Right renal cortex interstitium (tissue), 3 donors: ENCODE results near the gene ENPEP. TPM values are rescaled to one million over a fixed set of nuclear protein-coding genes. Genes with fewer than 3 reads are reported as not detected.
A peak's percentile ranks its signal among the peaks of the same experiment; 100 is the strongest.
"Not testable (repeated sequence)": the region's sequence is repeated elsewhere in the genome, so short reads cannot be mapped to it uniquely, and the experiment has no call there.

ENCODE experiments used
- DNase-seq, 3 donors: peaks; one replicate each; pipeline ENCODE4 v3.0.0-alpha.2; 2013; ENCODE audit warnings: low read depth in 3 of 3, low spot score in 2 of 3
- polyA plus RNA-seq, 3 donors: library from polyadenylated mRNA; unstranded; fragments of 120-200 nt; gene quantifications; one replicate each; pipeline ENCODE4 v1.2.1, GENCODE V29; 2013; ENCODE audit not compliant: insufficient read length in 3 of 3

ENPEP gene
- polyA plus RNA-seq, 3 donors = 200 to 235 (median 220) TPM

- no peak for DNase-seq
Observed at GRCh38 chr4:110483516-110483915, 7.6 kb downstream of the ENPEP start.

- DNase-seq = no peak
Observed at GRCh38 chr4:110484029-110484428, 8.1 kb downstream of the ENPEP start.

DNA sequence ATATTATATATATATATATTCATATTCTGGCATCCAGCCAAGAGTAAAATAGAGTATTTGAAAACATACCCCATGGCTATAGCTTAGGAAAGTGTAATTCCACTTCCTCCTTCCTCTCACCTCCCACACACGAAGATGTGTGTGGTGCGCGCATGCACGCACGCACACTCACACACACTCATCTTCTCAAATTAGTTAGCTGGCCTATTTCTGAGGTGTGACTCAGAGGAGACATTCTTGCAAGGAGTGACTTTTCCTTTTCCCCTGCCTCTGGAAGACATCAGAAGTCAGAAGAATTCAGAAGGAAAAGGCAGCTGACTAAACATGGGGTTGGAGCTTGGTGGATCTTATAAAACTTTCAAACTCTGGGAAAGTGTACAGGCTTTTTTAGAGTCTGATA, 8.8 kb downstream of the ENPEP start:
- no peak for DNase-seq

DNA sequence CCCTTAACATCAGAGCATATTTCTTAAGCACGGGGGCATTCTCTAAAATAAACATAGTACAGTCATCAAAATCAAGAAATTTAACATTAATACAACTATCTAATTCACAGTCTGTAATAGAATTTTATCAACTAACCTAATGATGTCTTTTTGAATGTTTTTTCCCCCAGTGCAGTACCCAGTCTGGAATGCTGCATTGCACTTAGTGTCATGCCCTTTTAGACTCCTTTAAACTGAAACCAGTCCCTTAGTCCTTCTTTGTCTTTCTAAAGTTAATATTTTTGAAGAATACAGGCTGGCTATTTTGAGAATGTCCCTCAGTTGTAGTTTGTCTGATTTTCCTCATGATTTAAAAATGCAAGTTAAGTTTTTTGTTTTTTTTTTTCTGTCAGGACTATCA, 9.5 kb downstream of the ENPEP start:
- no peak for DNase-seq

DNA sequence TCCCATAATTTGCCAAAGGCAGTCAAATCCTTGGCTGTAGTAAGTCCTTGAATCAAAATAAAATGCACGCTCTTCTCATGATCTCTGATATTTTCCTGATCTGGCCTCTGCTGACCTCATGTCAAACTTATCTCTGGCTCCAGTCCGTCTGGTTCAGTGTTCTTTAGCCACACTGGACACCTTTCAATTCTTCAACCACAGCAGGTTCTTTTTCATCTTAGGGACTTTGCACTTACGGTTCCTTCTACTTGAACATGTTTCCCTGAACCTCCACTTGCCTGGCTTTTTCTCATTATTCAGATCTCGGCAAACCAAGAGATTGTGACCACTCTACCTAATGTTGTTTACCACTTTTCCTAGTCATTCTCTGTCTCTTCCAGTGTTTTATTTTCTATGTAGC, 10.3 kb downstream of the ENPEP start:
- no peak for DNase-seq

DNA sequence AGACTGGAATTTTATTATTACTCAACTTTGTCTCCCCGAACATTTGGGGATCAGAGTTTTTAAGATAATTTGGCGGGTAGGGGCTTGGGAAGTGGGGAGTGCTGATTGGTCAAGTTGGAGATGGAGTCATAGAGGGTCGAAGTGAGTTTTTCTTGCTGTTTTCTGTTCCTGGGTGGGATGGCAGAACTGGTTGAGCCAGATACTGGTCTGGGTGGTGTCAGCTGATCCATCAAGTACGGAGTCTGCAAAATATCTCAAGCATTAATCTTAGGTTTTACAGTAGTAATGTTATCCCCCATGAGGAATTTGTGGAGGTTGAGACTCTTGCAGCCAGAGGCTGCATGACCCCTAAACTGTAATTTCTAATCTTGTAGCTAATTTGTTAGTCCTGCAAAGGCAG, 10.9 kb downstream of the ENPEP start:
- not testable (repeated sequence) for DNase-seq

DNA sequence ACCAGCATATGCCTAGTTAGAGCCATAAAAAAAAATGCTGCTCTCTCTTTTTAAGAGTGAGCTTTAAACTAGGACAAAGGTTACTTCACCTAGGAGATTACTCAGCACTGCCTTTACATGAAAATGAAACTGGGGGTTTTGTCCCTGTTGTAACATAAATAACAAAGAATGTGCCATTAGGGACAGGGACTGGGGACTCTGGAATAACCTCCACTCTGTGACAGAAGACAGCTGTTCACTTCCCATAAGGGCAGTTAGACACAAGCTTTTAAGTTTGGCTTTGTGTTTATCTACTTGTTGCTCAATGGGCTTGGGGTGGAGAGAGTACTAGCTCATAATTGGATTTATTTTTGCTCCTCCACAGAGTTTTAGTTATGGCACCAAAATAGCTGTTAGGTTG, 11.9 kb downstream of the ENPEP start:
- no peak for DNase-seq

DNA sequence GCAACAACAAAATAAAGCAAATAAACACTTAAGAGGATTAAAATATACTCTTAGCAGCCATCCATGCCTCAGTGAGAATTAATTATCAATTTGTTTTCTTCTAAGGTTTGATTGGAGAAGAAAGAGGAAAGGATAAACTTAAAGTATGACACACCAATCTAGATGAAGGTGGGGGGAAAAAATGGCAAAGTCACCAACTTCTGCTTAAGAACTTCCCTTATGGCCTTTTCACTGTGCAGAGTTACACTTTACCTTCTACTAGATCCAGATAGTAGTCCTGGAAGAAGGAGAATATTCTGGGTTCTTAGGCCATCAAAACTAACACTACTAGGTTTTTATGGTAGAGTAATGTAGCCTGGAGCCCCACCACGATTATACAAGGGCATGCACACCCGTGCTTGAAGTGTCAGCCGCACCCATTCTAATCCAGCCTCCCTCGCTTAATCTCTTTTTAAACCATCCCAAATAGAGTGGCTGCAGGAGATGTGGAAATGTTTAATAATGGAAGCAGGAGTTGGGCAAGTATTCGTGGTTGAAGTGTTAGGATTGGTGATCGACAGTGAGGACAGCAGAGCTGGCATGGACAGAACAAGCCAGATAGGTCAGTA, 14.1 kb downstream of the ENPEP start:
- no peak for DNase-seq

- DNase-seq = no peak
Observed at GRCh38 chr4:110492522-110492921, 16.6 kb downstream of the ENPEP start.

- DNase-seq = no peak
Observed at GRCh38 chr4:110493520-110493919, 17.6 kb downstream of the ENPEP start.

DNA sequence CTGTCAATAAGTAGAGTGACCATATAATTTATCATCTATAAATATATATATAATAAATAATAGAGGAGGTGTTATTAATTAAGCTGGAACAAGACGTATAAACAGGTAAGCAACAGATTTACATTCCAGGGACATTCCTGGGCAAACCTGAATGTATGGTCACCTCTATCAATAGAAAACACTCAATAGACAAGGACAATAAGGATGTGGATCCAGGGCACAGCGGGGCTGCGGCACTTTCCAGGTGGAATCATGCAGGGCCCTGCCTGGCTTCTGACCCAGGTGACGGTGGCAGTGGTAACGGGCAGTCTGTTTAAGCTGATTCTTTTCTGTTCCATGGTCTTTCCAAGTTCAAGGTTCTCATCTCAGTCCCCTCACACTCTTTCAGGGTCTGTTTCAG, 22.5 kb downstream of the ENPEP start:
- no peak for DNase-seq

DNA sequence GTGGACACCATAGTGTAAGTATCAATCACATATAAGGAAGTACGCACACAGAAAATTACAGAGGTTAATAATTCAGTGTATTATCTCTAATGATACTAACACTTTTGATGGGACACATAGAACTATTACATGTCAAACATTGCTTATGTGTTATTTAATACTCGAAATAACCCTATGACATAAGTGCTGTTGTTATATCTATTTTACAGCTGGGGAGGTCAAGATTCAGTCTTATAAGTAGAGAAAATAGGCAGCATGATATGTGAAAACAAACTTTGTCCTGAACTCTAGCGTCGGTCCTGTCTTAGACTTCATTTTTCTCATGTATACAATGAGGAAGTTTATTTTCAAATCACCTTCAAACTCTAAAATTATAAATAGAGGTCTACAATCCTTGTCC, 23.2 kb downstream of the ENPEP start:
- DNase-seq = no peak

GRCh38 chr4:110501826-110502225, 25.9 kb downstream of the ENPEP start:
- DNase-seq = no peak

- no peak for DNase-seq
Observed at GRCh38 chr4:110503270-110504083, 27.5 kb downstream of the ENPEP start.

DNA sequence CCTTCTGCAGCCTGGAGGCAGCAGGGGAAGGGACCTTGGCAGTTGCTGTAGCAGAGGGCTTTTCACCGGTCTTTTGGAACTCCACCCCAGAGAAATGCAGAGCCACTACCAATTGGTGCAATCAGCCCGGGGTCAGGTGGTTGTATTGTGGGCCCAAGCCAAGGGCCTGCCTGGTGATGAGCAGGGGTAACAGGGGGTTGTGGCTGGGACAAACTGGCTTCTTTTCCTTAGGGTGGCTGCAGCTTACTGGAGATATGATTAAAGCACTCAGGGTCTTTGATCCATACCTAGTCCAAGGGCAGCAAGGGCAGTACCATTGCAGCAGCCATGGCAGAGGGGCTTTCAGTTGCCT, 28.1 kb downstream of the ENPEP start:
- DNase-seq = no peak

DNA sequence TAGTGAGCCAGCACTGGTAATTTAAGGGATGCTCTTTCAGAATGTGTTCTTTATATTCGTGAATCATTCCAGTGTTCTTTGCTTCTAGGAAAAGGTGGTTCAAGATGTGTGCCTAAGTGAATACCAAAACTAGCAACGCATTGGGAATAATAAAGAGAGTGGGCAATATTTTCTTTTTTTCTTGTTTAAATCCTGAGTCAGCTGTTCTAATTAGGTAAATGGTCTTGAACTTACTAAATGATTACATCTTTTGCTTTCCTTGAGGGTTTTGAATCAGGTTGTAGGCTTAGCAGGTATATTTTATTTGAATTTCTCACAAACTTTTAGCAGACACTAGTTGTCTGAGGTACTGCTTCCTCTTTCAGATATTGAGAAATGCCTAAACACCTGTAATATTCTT, 29.5 kb downstream of the ENPEP start:
- DNase-seq = no peak

DNA sequence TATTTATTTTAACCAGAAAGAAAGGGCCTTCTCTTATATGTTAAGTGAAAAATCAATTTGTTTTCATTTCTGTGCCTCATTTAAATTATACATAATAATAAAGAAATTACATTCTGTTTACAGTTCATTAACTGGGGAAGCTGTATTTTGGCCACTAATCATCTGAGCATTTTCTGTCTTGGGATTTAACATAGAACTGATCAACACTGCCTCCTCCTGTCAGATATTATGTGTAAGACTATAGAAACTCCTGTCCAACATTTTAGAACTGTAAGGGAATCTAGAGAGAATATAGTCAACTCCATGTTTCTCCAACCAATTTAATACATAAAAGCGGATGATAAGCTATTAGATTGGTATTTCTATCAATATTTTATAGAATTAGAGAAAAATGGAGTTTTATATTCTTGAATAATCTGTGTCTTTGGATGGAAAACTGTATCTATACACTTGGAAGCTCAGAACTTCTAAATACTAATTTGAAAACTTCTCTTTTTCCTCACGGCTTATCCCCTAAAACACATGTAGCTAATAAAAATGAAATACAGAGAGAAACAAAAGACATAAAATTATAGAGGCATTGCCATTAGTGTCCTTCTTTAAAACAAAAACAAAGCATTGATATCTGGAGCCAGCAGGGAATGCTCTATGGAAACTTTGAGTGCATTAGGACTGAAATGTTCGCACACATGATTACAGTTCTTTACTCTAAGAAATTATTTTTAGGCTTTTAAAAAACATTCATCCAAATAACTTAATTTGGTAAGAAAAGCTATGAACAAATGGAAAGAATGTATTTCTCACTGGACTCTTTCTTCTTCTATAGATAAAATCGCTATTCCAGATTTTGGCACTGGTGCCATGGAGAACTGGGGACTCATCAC, 33.1 kb downstream of the ENPEP start:
- no peak for DNase-seq

- DNase-seq = no peak
Observed at GRCh38 chr4:110510277-110510676, 34.3 kb downstream of the ENPEP start.

GRCh38 chr4:110510955-110511544, 35.1 kb downstream of the ENPEP start:
- DNase-seq = peak in 2 of 3 donors; percentile 55 to 56

- no peak for DNase-seq
Observed at GRCh38 chr4:110512901-110513300, 36.9 kb downstream of the ENPEP start.

DNA sequence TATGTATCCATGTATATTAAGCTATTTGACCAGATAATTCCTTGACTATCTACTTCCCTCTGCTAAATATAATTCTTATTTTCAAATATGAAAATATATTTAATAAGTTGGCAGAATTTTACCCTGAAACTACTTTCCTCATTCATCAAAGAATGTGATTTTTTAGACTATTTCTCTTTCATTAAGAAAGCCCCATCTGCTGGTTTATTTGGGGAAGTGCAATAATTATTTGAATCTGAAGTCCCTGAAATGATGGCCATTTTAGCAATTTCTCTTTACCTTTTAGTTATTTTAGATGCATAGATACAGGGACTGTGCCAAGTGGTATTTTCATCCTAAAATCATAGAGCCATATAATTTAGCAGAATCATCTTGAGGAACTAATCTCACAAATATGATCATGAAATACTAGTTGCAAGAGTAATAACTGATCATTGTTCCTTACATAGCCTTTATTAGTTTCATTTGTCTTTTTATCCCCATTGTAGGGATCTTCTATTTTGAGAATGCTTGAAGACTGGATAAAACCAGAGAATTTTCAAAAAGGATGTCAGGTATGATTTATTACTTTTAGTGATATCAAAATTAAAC, 39.0 kb downstream of the ENPEP start:
- DNase-seq = no peak
